ENCODE measurements around the gene MUC20. TPM values are rescaled to one million over a fixed set of nuclear protein-coding genes. Genes with fewer than 3 reads are reported as not detected.

The MUC20 gene
- total RNA-seq, 6 donors from 2014 or later = 10.1 to 39.8 (median 15.2) TPM

DNA sequence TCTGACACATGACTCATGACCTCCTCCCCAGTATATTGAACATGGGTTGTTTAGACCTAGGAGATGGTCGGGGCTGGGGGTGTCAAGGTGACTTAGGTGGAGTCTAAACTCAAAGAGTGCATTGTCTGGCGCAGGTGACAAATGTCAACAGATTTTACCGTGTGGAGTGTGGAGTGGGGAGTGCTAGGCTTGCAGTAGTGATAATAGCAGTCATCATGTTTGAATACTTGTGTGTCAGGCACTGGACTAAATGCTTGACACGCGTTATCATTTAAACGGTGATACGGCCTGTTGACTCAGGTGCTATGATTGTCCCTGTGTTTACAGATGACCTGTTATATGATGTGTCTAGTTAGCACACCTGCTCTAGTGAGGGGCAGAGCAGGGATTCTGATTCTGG lies 30.8 kb downstream of the MUC20 start:
- no peaks in the 10 kb centered on the region for H3K9me3 ChIP-seq
- H3K27me3 ChIP-seq = no peaks in the 10 kb centered on the region
- H3K4me3 ChIP-seq = no peak overlapping the region
- no peaks in the 10 kb centered on the region for H3K36me3 ChIP-seq
- no peak for TF ChIP-seq POLR2AphosphoS5 (IDR thresholded peaks at IDR 0.05)
- no peak for TF ChIP-seq POLR2A (IDR thresholded peaks at IDR 0.05)
- TF ChIP-seq EP300 (IDR thresholded peaks at IDR 0.05) = no peak
- TF ChIP-seq, protein P1, sequence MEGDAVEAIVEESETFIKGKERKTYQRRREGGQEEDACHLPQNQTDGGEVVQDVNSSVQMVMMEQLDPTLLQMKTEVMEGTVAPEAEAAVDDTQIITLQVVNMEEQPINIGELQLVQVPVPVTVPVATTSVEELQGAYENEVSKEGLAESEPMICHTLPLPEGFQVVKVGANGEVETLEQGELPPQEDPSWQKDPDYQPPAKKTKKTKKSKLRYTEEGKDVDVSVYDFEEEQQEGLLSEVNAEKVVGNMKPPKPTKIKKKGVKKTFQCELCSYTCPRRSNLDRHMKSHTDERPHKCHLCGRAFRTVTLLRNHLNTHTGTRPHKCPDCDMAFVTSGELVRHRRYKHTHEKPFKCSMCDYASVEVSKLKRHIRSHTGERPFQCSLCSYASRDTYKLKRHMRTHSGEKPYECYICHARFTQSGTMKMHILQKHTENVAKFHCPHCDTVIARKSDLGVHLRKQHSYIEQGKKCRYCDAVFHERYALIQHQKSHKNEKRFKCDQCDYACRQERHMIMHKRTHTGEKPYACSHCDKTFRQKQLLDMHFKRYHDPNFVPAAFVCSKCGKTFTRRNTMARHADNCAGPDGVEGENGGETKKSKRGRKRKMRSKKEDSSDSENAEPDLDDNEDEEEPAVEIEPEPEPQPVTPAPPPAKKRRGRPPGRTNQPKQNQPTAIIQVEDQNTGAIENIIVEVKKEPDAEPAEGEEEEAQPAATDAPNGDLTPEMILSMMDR (IDR thresholded peaks at IDR 0.05) = no peak
- DNase-seq (no peak), ATAC-seq (ENCODE audit: low FRiP score in 2 of 2) (no peak)
- 66 to 69% methylated on average over 7 of the region's 7 CpGs for WGBS, 2 donors
- H3K27ac ChIP-seq = peak overlapping the region in 2 of 4 donors; percentile 40 to 42
- H3K4me1 ChIP-seq = peaks cover 3 to 15% (median 7%) of the 10 kb centered on the region in 4 donors

DNA sequence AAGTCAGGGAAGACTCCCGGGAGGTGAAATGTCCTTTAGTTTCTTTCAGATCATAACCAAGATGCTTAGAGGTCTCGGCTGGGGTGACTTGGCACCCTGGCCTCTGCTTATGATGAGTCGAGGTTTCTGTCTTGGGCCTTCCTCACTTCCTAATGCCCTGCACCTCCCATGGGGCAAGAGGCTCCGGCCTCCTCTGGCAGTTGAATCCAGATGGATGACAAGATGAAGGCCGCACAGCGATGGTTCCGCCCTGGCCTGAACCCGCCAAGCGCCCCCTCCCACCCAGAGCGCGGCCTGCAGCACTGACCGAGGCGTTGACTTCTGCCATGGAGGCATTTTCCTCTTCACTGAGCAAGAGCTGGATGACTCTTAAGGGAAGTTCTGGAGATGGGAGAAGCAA lies 31.3 kb downstream of the MUC20 start:
- WGBS, 2 donors = 92 to 96% methylated on average over 8 to 13 of the region's 13 CpGs
- TF ChIP-seq POLR2A (IDR thresholded peaks at IDR 0.05) (no peak), POLR2AphosphoS5 (IDR thresholded peaks at IDR 0.05) (no peak), EP300 (IDR thresholded peaks at IDR 0.05) (no peak)
- TF ChIP-seq, protein P1 (IDR thresholded peaks at IDR 0.05) = no peak
- DNase-seq (peak in 1 of 2 donors; percentile 57), ATAC-seq (ENCODE audit: low FRiP score in 2 of 2) (peak in 1 of 2 donors; percentile 21)
- no peaks in the 10 kb centered on the region for H3K9me3 ChIP-seq
- H3K27ac ChIP-seq = peak overlapping the region in 2 of 4 donors; percentile 40 to 42
- H3K4me1 ChIP-seq = peaks cover 3 to 15% (median 7%) of the 10 kb centered on the region in 4 donors
- no peaks in the 10 kb centered on the region for H3K27me3 ChIP-seq
- no peaks in the 10 kb centered on the region for H3K36me3 ChIP-seq
- H3K4me3 ChIP-seq = no peak overlapping the region

DNA sequence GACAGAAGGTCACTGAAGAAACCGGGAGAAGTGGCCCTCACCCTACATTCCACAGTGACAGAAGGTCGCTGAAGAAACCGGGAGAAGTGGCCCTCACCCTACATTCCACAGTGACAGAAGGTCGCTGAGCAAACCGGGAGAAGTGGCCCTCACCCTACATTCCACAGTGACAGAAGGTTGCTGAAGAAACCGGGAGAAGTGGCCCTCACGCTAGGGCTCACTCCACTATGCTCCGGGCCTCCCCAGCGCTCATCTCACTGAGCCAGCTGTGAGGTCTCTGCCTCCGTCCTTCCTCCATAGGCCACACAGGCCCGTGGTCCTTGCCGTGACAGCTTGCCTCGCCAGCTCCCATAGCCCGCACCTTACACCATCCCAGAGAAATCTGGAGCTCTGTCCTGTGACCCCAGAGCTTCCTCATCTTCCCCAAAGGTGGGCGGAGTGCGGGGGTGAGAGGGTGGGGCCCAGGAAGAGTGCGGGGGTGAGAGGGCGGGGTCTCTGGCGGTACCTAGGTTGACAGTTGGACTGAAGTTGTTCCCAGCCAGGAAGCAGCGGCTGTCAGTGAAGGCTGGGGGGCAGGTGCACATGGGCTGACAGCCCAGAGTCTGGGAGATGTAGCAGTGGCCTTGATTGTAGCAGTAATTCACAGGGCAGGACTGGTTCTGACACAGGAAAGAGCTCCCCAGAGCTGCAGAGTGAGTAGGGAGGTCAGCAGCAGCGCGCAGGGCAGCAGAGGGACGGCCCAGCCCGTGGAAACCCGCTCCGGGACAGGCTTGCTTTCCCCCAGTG lies 32.0 kb downstream of the MUC20 start:
- WGBS, 2 donors = 59 to 73% methylated on average over 15 to 26 of the region's 26 CpGs
- TF ChIP-seq EP300 (IDR thresholded peaks at IDR 0.05) = no peak
- no peak for TF ChIP-seq POLR2A (IDR thresholded peaks at IDR 0.05)
- no peak for TF ChIP-seq POLR2AphosphoS5 (IDR thresholded peaks at IDR 0.05)
- TF ChIP-seq, protein P1 (IDR thresholded peaks at IDR 0.05) = no peak
- Histone ChIP-seq H3K9me3 (no peaks in the 10 kb centered on the region), H3K27me3 (no peaks in the 10 kb centered on the region), H3K4me1 (peaks cover 4 to 18% (median 6%) of the 10 kb centered on the region in 4 donors), H3K4me3 (no peak overlapping the region), H3K27ac (peak overlapping the region in 3 of 4 donors; percentile 18 to 33 (median 25)), H3K36me3 (no peaks in the 10 kb centered on the region)
- ATAC-seq (ENCODE audit: low FRiP score in 2 of 2) (peak; percentile 7 to 30), DNase-seq (peak in 1 of 2 donors; percentile 53)

DNA sequence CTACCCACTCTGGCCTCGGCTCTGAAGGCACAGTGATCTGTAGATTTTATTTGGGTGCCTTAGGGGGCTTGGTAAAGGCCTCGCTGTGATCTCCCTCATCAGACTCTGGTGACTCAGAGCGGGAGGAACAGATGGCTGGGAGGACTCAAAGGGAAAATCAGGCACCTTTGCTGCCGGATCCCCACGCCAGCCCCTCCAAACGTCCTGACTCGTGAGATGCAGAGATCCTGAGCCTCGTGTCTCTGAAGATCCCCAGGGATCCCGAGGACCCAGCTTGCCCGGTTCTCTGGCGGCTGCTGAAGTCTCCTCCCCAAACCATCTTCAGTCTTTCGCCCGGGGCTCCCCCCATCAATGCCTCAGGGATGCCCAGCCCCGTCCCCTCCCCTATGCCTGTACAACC lies 32.8 kb downstream of the MUC20 start:
- H3K27me3 ChIP-seq = no peaks in the 10 kb centered on the region
- no peak overlapping the region for H3K4me3 ChIP-seq
- H3K27ac ChIP-seq = peak overlapping the region in 1 of 4 donors; percentile 18
- TF ChIP-seq POLR2AphosphoS5 (IDR thresholded peaks at IDR 0.05) (no peak), EP300 (IDR thresholded peaks at IDR 0.05) (no peak), POLR2A (IDR thresholded peaks at IDR 0.05) (no peak)
- TF ChIP-seq, protein P1 (IDR thresholded peaks at IDR 0.05) = no peak
- no peaks in the 10 kb centered on the region for H3K9me3 ChIP-seq
- peaks cover 0 to 13% (median 3%) of the 10 kb centered on the region in 4 donors for H3K4me1 ChIP-seq
- ATAC-seq (ENCODE audit: low FRiP score in 2 of 2) (no peak), DNase-seq (no peak)
- no peaks in the 10 kb centered on the region for H3K36me3 ChIP-seq
- 89 to 93% methylated on average over 14 of the region's 14 CpGs for WGBS, 2 donors
